GM19238 (cell line): ENCODE measurements around the gene FSIP1.

Source experiments
- DNase-seq: peaks from one replicate; pipeline ENCODE4 v3.0.0; 2011; ENCODE audit warnings: low spot score; ENCODE audit not compliant: insufficient read length

FSIP1 gene

GRCh38 chr15:39761006-39761405, 21.6 kb downstream of the FSIP1 start:
- DNase-seq: no peak

- peak; percentile 5 for DNase-seq
These were observed 25.7 kb downstream of the FSIP1 start for GRCh38 chr15:39756806-39757522.

- DNase-seq: no peak
These were observed 29.6 kb downstream of the FSIP1 start for GRCh38 chr15:39752991-39753390.

- DNase-seq: no peak
These were observed 30.4 kb downstream of the FSIP1 start for GRCh38 chr15:39752246-39752645.

- no peak for DNase-seq
These were observed 34.4 kb downstream of the FSIP1 start for GRCh38 chr15:39748276-39748675.

GRCh38 chr15:39747326-39747725, 35.3 kb downstream of the FSIP1 start:
- no peak for DNase-seq

- no peak for DNase-seq
These were observed 35.8 kb downstream of the FSIP1 start for GRCh38 chr15:39746714-39747276.

GRCh38 chr15:39746176-39746575, 36.5 kb downstream of the FSIP1 start:
- no peak for DNase-seq

- DNase-seq: no peak
These were observed 37.2 kb downstream of the FSIP1 start for GRCh38 chr15:39745415-39745814.

GRCh38 chr15:39744334-39745103, 38.1 kb downstream of the FSIP1 start:
- no peak for DNase-seq

GRCh38 chr15:39743611-39744010, 39.0 kb downstream of the FSIP1 start:
- no peak for DNase-seq

- DNase-seq: no peak
These were observed 41.4 kb downstream of the FSIP1 start for GRCh38 chr15:39741258-39741657.

- no peak for DNase-seq
These were observed 43.6 kb downstream of the FSIP1 start for GRCh38 chr15:39738998-39739397.

GRCh38 chr15:39737196-39737550, 45.5 kb downstream of the FSIP1 start:
- no peak for DNase-seq

- no peak for DNase-seq
These were observed 46.0 kb downstream of the FSIP1 start for GRCh38 chr15:39736412-39737195.

- DNase-seq: no peak
These were observed 47.4 kb downstream of the FSIP1 start for GRCh38 chr15:39735120-39735717.

- no peak for DNase-seq
These were observed 51.4 kb downstream of the FSIP1 start for GRCh38 chr15:39731266-39731665.

- DNase-seq: no peak
These were observed 52.1 kb downstream of the FSIP1 start for GRCh38 chr15:39730552-39730951.

- no peak for DNase-seq
These were observed 53.1 kb downstream of the FSIP1 start for GRCh38 chr15:39729500-39729899.

GRCh38 chr15:39728845-39729244, 53.8 kb downstream of the FSIP1 start:
- no peak for DNase-seq

- no peak for DNase-seq
These were observed 60.7 kb downstream of the FSIP1 start for GRCh38 chr15:39721893-39722292.
